Posterior cingulate gyrus (tissue), 11 donors: ENCODE results near the gene PBRM1.
A peak's percentile ranks its signal among the peaks of the same experiment; 100 is the strongest.
"Not testable (repeated sequence)": the region's sequence is repeated elsewhere in the genome, so short reads cannot be mapped to it uniquely, and the experiment has no call there.

ENCODE experiments used
- DNase-seq, 10 donors: peaks; one replicate each; pipeline versions ENCODE4 v3.0.0 to v3.0.0-alpha.2; 2020 to 2021; ENCODE audit warnings: mixed read lengths in 3 of 10
- intact Hi-C: fragments of 100-400 bp; cut with DNase I; formaldehyde crosslinking; loops from one replicate; pipeline ENCODE4 v1.15.1; 2023

The PBRM1 gene

DNA sequence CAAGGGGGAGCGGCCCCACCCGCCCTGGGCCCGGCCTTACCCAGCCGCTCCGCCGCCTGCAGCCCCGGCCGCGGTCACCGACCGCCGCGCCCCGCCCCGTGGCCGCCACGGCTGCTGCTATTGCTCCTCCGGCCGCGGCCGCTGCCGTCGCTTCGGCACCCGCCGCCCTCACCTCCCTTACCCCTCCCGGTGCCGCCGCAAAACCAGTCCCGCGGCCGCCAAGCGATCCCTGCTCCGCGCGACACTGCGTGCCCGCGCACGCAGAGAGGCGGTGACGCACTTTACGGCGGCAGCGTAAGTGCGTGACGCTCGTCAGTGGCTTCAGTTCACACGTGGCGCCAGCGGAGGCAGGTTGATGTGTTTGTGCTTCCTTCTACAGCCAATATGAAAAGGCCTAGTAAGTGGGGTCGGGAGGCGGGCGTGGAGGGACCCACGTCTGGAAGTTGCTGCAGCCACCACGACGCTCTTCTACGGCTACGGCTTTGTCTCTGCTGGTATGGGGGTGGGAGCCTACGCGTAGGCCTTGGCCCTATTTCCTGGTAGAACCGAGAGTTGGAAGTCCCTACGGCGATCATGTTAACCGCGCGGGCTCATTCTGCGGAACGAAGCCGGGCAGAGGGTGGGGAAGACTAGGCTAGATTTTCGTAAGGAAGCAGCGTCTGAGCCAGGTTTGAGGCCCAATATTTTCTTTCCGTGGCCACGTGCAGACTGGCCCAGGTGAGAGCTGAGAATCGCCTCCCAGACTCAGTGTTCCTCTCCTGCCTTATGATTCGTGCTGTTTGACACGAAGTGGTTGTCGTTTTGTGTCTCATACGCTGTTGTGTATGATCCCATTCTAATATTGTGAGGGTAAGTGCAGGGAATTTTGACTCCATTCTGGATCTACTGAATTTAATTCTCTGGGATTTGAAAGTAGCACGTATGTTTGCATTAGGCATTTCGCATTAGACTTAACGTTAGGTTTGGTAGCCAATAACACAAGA, at the start of gene PBRM1, which contains the start of gene GNL3:
Gene PBRM1 (minus strand): TSS at position 205 of the 983 bp plus-strand sequence.
Gene GNL3 (plus strand): TSS at position 324 of the 983 bp plus-strand sequence. CDS start 61 bp downstream, at position 385.
- DNase-seq = peak; percentile 85 to 99 (median 92)
- intact Hi-C loops = loop anchor here (2.0 to 10.0 kb wide), 3 partner anchors 19 to 261 kb away; partner anchors contain the start of genes GLT8D1 and UQCC5

GRCh38 chr3:52733256-52733891, 47.7 kb upstream of the PBRM1 start:
- intact Hi-C loops = no loop called here
- no peak for DNase-seq

DNA sequence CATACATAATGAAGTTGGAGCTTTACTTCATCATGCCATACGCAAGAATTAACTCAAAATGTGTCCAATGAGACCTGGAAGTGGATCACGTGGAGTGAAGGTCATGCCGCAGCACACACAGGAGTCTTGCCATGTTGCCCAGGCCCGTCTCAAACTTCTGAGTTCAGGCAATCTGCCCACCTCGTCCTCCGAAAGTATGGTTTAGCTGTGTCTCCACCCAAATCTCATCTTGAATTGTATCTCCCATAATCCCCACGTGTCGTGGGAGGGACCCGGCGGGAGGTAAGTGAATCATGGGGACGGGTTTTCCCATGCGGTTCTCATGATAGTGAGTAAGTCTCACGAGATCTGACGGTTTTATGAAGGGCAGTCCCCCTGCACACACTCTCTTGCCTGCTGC, 45.9 kb upstream of the PBRM1 start:
- intact Hi-C loops = no loop called here

DNA sequence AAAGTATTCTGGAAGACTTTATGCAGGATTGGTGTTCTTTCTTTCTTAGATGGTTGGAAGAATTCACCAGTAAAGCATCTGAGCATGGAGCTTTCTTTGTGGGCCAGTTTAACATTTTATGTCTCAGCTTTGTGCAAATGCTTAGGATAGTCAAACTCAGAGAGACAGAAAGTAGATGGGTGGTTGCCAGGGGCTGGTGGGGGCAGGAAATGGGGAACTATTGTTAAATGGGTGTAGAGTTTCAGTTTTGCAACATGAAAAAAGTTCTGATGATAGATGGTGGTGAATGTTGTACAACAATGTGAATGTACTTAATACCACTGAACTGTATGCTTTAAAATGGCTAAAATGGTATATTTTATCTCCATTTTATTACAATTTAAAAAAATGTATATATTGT, 45.0 kb upstream of the PBRM1 start:
- intact Hi-C loops = no loop called here
- no peak for DNase-seq

More for the DNA sequence above, 45.9 kb upstream of the PBRM1 start:
- DNase-seq = peak in 1 of 10 donors; percentile 37

- intact Hi-C loops = not testable (repeated sequence)
Observed at GRCh38 chr3:52728753-52729152, 43.0 kb upstream of the PBRM1 start.

GRCh38 chr3:52724511-52724910, 38.8 kb upstream of the PBRM1 start:
- DNase-seq = no peak
- intact Hi-C loops = no loop called here

More at GRCh38 chr3:52728753-52729152, 43.0 kb upstream of the PBRM1 start:
- DNase-seq = not testable (repeated sequence)

DNA sequence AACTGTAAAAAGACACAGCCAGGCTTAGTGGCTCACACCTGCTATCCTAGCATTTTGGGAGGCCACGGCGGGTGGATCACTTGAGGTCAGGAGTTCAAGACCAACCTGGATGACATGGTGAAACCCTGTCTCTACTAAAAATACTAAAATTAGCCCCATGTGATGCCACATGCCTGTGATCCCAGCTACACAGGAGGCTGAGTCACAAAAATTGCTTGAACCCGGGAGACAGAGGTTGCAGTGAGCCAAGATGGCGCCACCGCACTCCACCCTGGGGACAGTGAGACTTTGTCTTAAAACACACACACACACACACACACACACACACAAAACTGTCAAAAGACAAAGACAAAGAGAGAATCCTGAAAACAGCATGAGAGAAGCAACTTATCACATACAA, 38.2 kb upstream of the PBRM1 start:
- intact Hi-C loops = no loop called here
- no peak for DNase-seq

- intact Hi-C loops = no loop called here
- DNase-seq = no peak
Observed at GRCh38 chr3:52722491-52722890, 36.8 kb upstream of the PBRM1 start.

DNA sequence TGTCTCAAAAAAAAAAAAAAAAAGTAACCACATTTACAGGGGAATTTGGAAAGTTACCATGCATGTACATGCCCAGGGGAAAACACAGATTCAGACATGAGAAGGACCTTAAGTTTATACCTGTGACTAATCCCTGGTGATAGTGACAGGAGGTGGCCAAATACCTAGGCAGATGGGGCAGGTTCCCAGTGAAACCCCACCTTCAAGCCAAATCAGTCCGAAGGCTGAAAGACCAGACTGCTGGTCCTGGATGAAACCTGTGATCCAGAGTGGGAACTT, 36.0 kb upstream of the PBRM1 start:
- intact Hi-C loops = no loop called here
- DNase-seq = no peak

- intact Hi-C loops = no loop called here
- DNase-seq = no peak
Observed at GRCh38 chr3:52721002-52721729, 35.5 kb upstream of the PBRM1 start.

GRCh38 chr3:52719618-52720017, 33.9 kb upstream of the PBRM1 start:
- DNase-seq = no peak
- intact Hi-C loops = no loop called here

DNA sequence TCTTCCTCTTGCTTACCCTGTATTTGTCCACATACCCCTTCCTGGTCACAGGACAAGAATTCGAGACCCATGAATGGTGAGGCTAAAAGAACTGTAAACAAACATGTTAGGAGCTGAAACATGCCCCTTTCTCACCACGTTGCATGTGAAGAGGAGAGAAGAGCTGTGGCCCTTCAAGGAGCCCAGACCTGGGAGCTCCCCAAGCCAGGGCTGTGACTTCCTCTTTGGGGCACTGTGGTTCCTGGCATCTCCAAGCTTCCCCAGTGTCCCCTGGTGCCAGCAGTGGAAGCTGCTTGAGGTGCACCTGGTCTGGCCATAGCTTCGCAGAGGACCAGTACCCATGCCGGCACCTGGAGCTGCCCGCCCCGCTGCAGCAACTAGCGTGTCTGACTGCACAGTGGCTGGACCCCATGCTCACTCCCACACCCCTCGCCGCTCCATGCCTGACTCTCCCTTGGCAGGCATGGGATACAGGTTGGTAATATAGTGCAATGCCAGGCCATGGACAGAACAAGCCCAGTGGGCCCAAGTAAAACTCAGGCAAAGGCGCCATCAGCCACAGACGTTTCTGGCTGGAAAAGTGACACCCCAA, 30.1 kb upstream of the PBRM1 start:
- intact Hi-C loops = no loop called here
- peak in 1 of 10 donors; percentile 47 for DNase-seq

DNA sequence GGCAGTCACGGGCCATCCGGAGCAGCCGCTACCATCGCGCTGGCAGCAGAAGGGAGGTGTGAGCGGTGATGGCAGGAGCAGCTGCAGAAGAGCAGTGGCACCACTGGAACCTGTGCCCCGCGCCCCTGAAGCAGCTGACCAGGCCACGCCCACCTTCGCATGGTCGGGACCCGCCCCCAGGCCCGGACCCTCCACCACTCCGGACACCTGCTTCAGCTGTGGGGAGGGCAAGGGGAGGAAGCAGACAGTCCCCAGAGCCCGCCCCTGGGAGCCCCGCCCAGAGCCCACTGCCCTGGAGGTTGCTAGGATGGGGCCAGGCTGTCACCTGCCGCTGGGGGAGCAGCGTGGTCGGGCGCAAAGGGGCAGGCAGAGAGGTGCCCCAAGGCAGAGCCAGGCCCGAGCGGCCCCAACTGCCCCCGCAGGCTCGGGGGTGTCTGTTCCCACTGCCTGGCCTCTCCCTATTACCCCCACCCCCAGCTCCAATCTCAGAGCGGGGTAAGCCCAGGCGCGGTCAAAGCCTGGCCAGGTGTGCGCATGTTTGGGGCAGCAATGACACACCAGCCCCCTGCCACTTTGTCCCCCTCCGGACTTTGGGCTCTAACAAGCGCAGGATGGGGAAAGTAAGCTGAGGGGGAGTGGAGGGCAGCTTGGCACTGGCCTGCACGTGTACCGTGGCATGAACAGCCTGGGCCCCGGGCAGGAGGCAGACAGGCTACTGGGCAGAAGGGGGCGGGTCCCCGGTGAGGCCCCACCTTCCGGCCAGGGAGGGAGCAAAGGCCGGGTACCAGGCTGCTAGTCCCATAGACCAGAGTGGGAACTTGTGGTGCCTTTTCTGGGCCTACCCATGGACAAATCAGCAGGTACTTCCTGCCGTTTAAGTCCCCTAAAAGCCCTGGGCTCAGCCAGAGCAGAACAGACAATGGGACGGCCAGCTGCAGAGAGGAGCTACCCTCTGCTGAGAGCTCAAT, 28.9 kb upstream of the PBRM1 start:
- peak in 2 of 10 donors; percentile 79 to 85 for DNase-seq
- intact Hi-C loops = no loop called here

GRCh38 chr3:52712291-52713212, 26.8 kb upstream of the PBRM1 start:
- intact Hi-C loops = no loop called here
- DNase-seq = peak in 1 of 10 donors; percentile 73

DNA sequence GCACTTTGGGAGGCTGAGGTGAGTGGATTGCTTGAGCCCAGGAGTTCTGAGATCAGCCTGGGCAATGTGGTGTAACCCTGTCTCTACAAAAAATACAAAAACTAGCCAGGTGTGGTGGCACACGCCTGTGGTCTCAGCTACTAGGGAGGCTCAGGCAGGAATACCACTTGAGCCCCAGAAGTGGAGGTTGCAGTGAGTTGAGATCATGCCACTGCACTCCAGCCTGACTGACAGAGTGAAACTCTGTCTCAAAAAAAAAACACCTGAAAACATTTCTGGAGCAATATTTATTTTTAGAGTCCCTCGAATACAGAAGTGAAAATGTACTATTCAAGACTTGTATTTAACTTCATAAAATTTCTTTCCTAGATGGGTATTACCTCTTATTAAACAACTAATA, 24.8 kb upstream of the PBRM1 start:
- no peak for DNase-seq
- intact Hi-C loops = no loop called here

DNA sequence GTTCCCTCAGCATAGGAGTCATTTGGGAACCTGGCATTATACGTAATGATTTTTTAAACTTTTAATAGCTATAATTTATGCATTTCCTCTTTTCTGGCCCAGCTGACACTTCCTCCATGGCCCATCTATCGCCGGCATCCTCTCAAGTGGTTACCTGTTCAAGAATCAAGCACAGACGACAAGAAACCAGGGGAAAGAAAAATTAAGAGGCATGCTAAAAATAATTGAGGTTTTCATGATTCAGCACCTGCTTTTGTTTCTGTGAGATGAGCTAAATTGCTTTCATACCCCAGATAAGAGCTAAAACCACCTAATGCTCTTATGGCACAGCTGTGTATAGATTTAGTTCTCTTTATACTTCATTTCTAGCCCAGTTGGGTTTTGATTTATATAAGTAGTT, 21.9 kb upstream of the PBRM1 start:
- DNase-seq = no peak
- intact Hi-C loops = no loop called here

DNA sequence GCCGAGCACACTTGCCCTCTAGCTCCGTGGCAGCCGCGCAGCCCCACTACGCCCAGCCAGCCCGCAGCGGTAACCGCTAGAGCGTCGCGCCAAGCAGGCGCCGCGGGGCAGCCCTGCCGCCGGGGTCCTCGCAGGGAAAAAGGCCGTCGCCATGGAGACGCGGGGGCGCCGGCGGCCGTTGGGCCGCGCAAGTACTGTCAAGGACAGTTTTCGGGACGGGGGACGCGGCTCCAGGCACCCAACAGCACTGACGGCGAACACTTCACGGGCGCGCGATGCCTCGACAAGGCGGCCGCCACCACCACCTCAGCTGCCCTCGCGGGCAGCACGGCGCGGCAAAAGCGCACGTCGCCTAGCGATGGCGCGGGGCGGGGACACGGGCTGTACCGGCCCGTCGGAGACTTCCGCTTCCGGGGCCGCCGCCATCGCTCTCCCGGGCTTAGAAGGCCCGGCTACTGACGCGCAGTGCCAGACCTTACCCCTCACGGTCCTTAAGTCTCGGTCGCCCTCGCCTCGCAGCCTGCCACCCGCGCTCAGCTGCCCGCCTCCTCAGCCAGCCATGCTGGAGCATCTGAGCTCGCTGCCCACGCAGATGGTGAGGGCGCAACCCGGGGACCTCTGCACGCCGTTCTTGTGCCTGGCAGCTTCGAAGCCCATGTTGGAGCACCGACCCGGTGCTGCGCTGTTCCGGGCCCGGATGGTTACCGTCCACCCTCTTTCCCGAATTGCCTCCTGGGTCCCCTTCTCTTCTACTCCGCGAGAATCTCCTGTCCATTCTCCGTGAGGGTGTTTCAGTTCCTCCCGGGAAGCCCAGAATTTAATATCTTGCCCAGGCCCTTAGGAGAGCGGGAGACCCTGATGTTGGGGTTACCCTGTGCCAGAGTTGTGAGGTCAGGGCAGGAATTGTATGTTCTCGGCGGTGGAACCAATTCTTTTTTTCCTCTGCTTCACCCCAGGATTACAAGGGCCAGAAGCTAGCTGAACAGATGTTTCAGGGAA, 20.3 kb upstream of the PBRM1 start, which contains the start of the genes GLT8D1 and SPCS1:
Gene GLT8D1 (minus strand): TSS at position 104 of the 999 bp plus-strand sequence. CDS start 5,331 bp downstream, outside the sequence.
Gene SPCS1 (plus strand): TSS at position 419 of the 999 bp plus-strand sequence. CDS start 141 bp downstream, at position 560.
- intact Hi-C loops = loop anchor here (2.0 kb wide), 2 partner anchors 21 to 65 kb away; partner anchors contain the start of genes NEK4 and PBRM1

More for the DNA sequence above, 20.3 kb upstream of the PBRM1 start, which contains the start of the genes GLT8D1 and SPCS1:
- DNase-seq = peak; percentile 77 to 99 (median 88)
